Upper lobe of left lung (tissue), 6 donors: ENCODE measurements around the gene SYNPO2. TPM values are rescaled to one million over a fixed set of nuclear protein-coding genes. Genes with fewer than 3 reads are reported as not detected.

Source experiments
- ATAC-seq, 2 donors: fragments of 200-7000 bp; cut with Tn5 transposase; one replicate each; pipeline ENCODE4 v1.9.1; 2022; ENCODE audit warnings: mild to moderate bottlenecking in 2 of 2, moderate library complexity in 2 of 2; ENCODE audit not compliant: low FRiP score in 2 of 2
- DNase-seq, 2 donors: peaks; one replicate each; pipeline ENCODE4 v3.0.0-alpha.2; 2019 to 2020
- H3K27ac ChIP-seq, 4 donors: fragments of 200-600 bp; sonication (generic); one replicate each; pipeline ENCODE4 v1.5.1; 2016 to 2019
- H3K27me3 ChIP-seq, 4 donors: fragments of 200-600 bp; sonication (generic); one replicate each; pipeline ENCODE4 v1.5.1; 2017 to 2019
- H3K36me3 ChIP-seq, 4 donors: fragments of 200-600 bp; sonication (generic); one replicate each; pipeline ENCODE4 v1.5.1; 2016 to 2019
- H3K4me1 ChIP-seq, 4 donors: fragments of 200-600 bp; sonication (generic); one replicate each; pipeline ENCODE4 v1.5.1; 2018 to 2019
- H3K4me3 ChIP-seq, 4 donors: fragments of 200-600 bp; sonication (generic); one replicate each; pipeline ENCODE4 v1.5.1; 2017 to 2019; ENCODE audit warnings: mild to moderate bottlenecking in 2 of 4, moderate library complexity in 1 of 4
- H3K9me3 ChIP-seq, 4 donors: fragments of 200-600 bp; sonication (generic); one replicate each; pipeline ENCODE4 v1.5.1; 2018 to 2019
- CTCF ChIP-seq, 6 experiments: fragments of 450-650 bp in 4 of 6; fragments of 200-600 bp in 2 of 6; sonication (generic) in 2 of 6; IDR thresholded peaks; one replicate each; pipeline ENCODE4 v1.5.1; 2016 to 2019; ENCODE audit warnings: antibody characterized with exemption in 6 of 6
- EP300 ChIP-seq, 4 donors: sonication (generic); formaldehyde crosslinking; IDR thresholded peaks; one replicate each; pipeline ENCODE4 v1.5.1; 2017; ENCODE audit warnings: antibody characterized with exemption in 4 of 4, control low read depth in 2 of 4
- POLR2A ChIP-seq, 4 donors: fragments of 450-650 bp; IDR thresholded peaks; one replicate each; pipeline ENCODE4 v1.5.1; 2016 to 2017; ENCODE audit warnings: antibody characterized with exemption in 4 of 4, mild to moderate bottlenecking in 2 of 4
- POLR2AphosphoS5 ChIP-seq, 2 donors: sonication (generic); formaldehyde crosslinking; IDR thresholded peaks; one replicate each; pipeline ENCODE4 v1.5.1; 2017; ENCODE audit warnings: antibody characterized with exemption in 2 of 2
- WGBS, 2 donors: methylation state at CpG; one replicate each; pipeline ENCODE4 v1.1.5; 2017 to 2018; 5-methylcytosine and 5-hydroxymethylcytosine counted together
- total RNA-seq, 6 donors: library from RNA; depleted of rRNA in 4 of 6; stranded (reverse); fragments of >200 nt in 4 of 6; gene quantifications; one replicate each; pipeline versions ENCODE4 v1.1.0 to v1.2.1, GENCODE V29; 2016 to 2021
- donor health status: DM: no; HTN: no; CAD: no; lungs with moderate emphysema.
- donor health status: DM: no; HTN: yes; CAD: no; lungs with severe emphysema.

SYNPO2 gene
- total RNA-seq, 6 donors from 2014 or later: 7.9 to 56.3 (median 17.0) TPM

GRCh38 chr4:119105605-119106004 lies 217.0 kb downstream of the SYNPO2 start:
- Histone ChIP-seq H3K4me3 (no peak overlapping the region), H3K27me3 (no peaks in the 10 kb centered on the region), H3K9me3 (no peaks in the 10 kb centered on the region), H3K4me1 (peaks cover 9 to 29% (median 14%) of the 10 kb centered on the region in 4 donors), H3K36me3 (no peaks in the 10 kb centered on the region), H3K27ac (no peak overlapping the region)
- ATAC-seq (no peak), DNase-seq (no peak)
- 92 to 93% methylated on average over 1 of the region's 1 CpG for WGBS, 2 donors
- no peak for TF ChIP-seq POLR2AphosphoS5 (IDR thresholded peaks at IDR 0.05)
- no peak for TF ChIP-seq POLR2A (IDR thresholded peaks at IDR 0.05)
- TF ChIP-seq CTCF (IDR thresholded peaks at IDR 0.05): no peak
- TF ChIP-seq EP300 (IDR thresholded peaks at IDR 0.05): no peak

GRCh38 chr4:119106036-119107000 lies 217.7 kb downstream of the SYNPO2 start:
- H3K9me3 ChIP-seq: no peaks in the 10 kb centered on the region
- H3K4me1 ChIP-seq: peaks cover 9 to 23% (median 13%) of the 10 kb centered on the region in 4 donors
- TF ChIP-seq POLR2AphosphoS5 (IDR thresholded peaks at IDR 0.05) (no peak), CTCF (IDR thresholded peaks at IDR 0.05) (no peak), POLR2A (IDR thresholded peaks at IDR 0.05) (no peak), EP300 (IDR thresholded peaks at IDR 0.05) (no peak)
- 72 to 78% methylated on average over 4 of the region's 4 CpGs for WGBS, 2 donors
- no peaks in the 10 kb centered on the region for H3K27me3 ChIP-seq
- ATAC-seq: no peak
- no peaks in the 10 kb centered on the region for H3K36me3 ChIP-seq
- H3K4me3 ChIP-seq: no peak overlapping the region
- H3K27ac ChIP-seq: no peak overlapping the region
- no peak for DNase-seq

GRCh38 chr4:119110121-119110520 lies 221.5 kb downstream of the SYNPO2 start:
- H3K4me3 ChIP-seq: no peak overlapping the region
- no peaks in the 10 kb centered on the region for H3K9me3 ChIP-seq
- no peak for DNase-seq
- TF ChIP-seq EP300 (IDR thresholded peaks at IDR 0.05) (no peak), CTCF (IDR thresholded peaks at IDR 0.05) (no peak), POLR2A (IDR thresholded peaks at IDR 0.05) (no peak), POLR2AphosphoS5 (IDR thresholded peaks at IDR 0.05) (no peak)
- no peak for ATAC-seq
- WGBS, 2 donors: 86 to 100% methylated on average over 2 of the region's 2 CpGs
- no peaks in the 10 kb centered on the region for H3K27me3 ChIP-seq
- H3K27ac ChIP-seq: no peak overlapping the region
- peaks cover 4 to 15% (median 8%) of the 10 kb centered on the region in 4 donors for H3K4me1 ChIP-seq
- no peaks in the 10 kb centered on the region for H3K36me3 ChIP-seq

Other genes with a start within 250 kb of the SYNPO2 start
- gene METTL14, start 203.5 kb upstream of the SYNPO2 start, total RNA-seq: 10 to 100 TPM; 24.7 to 58.7 (median 38.3) TPM
- gene SEC24D, start 52.7 kb upstream of the SYNPO2 start, total RNA-seq: 10 to 100 TPM; 33.5 to 86.7 (median 50.3) TPM
- gene MYOZ2, start 247.0 kb downstream of the SYNPO2 start, total RNA-seq: under 1 TPM in 2 of 6 donors, not detected in 4; 0.13 to 0.20 TPM